Measurements from ENCODE around the gene RASSF7.

Gene RASSF7

GRCh38 chr11:574632-575312, 14.0 kb downstream of the RASSF7 start:
- peak overlapping the region; percentile 90 for H3K4me3 ChIP-seq (ENCODE audit: low read depth, low read length, poor library complexity, severe bottlenecking)

GRCh38 chr11:575313-575995, 14.7 kb downstream of the RASSF7 start:
- H3K9me2 ChIP-seq (ENCODE audit: low read depth, low read length) = no peaks in the 10 kb centered on the region
- H3K9me3 ChIP-seq (ENCODE audit: low read length) = no peaks in the 10 kb centered on the region
- H3K27me3 ChIP-seq (ENCODE audit: insufficient read depth, low read length) = no peaks in the 10 kb centered on the region
- peak overlapping the region; percentile 100 for H3K4me2 ChIP-seq (ENCODE audit: low read length)
- peak overlapping the region; percentile 84 for H3K9ac ChIP-seq (ENCODE audit: low read length)
- no peak overlapping the region for H3K27ac ChIP-seq (ENCODE audit: low read depth, low read length, poor library complexity, severe bottlenecking)
- TF ChIP-seq EZH2 (IDR thresholded peaks at IDR 0.05; ENCODE audit: borderline replicate concordance, low read length) (no peak), CTCF (IDR thresholded peaks at IDR 0.05; ENCODE audit: low read length) (no peak)
- peaks cover 47% of the 10 kb centered on the region for H3K4me1 ChIP-seq (ENCODE audit: insufficient read depth, low read length, severe bottlenecking)
- peak overlapping the region; percentile 16; the same call in 1 of the 2 replicates for H2AFZ ChIP-seq (ENCODE audit: low read length)
- peak overlapping the region; percentile 90 for H3K4me3 ChIP-seq (ENCODE audit: low read depth, low read length, poor library complexity, severe bottlenecking)
- no peaks in the 10 kb centered on the region; the same call in 1 of the 2 replicates for H3K36me3 ChIP-seq (ENCODE audit: insufficient read depth, low read length)
- H3F3A ChIP-seq (ENCODE audit: insufficient read depth, low read length) = no peaks in the 10 kb centered on the region
- no peaks in the 10 kb centered on the region for H4K20me1 ChIP-seq (ENCODE audit: insufficient read depth, low read length)
- peaks cover 38% of the 10 kb centered on the region for H3K79me2 ChIP-seq (ENCODE audit: insufficient read depth, low read length)

More at GRCh38 chr11:574632-575312, 14.0 kb downstream of the RASSF7 start:
- no peaks in the 10 kb centered on the region for H4K20me1 ChIP-seq (ENCODE audit: insufficient read depth, low read length)
- no peak overlapping the region for H2AFZ ChIP-seq (ENCODE audit: low read length)
- peak overlapping the region; percentile 100 for H3K4me2 ChIP-seq (ENCODE audit: low read length)
- H3F3A ChIP-seq (ENCODE audit: insufficient read depth, low read length) = no peaks in the 10 kb centered on the region
- H3K27me3 ChIP-seq (ENCODE audit: insufficient read depth, low read length) = no peaks in the 10 kb centered on the region
- no peaks in the 10 kb centered on the region for H3K9me3 ChIP-seq (ENCODE audit: low read length)
- H3K9ac ChIP-seq (ENCODE audit: low read length) = peak overlapping the region; percentile 84
- H3K27ac ChIP-seq (ENCODE audit: low read depth, low read length, poor library complexity, severe bottlenecking) = no peak overlapping the region
- no peaks in the 10 kb centered on the region for H3K9me2 ChIP-seq (ENCODE audit: low read depth, low read length)
- H3K36me3 ChIP-seq (ENCODE audit: insufficient read depth, low read length) = no peaks in the 10 kb centered on the region; the same call in 1 of the 2 replicates
- no peak for TF ChIP-seq EZH2 (IDR thresholded peaks at IDR 0.05; ENCODE audit: borderline replicate concordance, low read length)
- no peak for TF ChIP-seq CTCF (IDR thresholded peaks at IDR 0.05; ENCODE audit: low read length)
- peaks cover 43% of the 10 kb centered on the region for H3K4me1 ChIP-seq (ENCODE audit: insufficient read depth, low read length, severe bottlenecking)
- H3K79me2 ChIP-seq (ENCODE audit: insufficient read depth, low read length) = peaks cover 31% of the 10 kb centered on the region

GRCh38 chr11:575996-576768, 15.4 kb downstream of the RASSF7 start, which contains the start of gene PHRF1:
Gene PHRF1 (plus strand): TSS chr11:576470. CDS start chr11:581513, 5,043 bp downstream.
- H4K20me1 ChIP-seq (ENCODE audit: insufficient read depth, low read length) = no peaks in the 10 kb centered on the region
- TF ChIP-seq EZH2 (IDR thresholded peaks at IDR 0.05; ENCODE audit: borderline replicate concordance, low read length) (no peak), CTCF (IDR thresholded peaks at IDR 0.05; ENCODE audit: low read length) (no peak)
- H3K4me2 ChIP-seq (ENCODE audit: low read length) = peak within 1 kb of the TSS; percentile 100
- H3K9me2 ChIP-seq (ENCODE audit: low read depth, low read length) = no peaks in the 10 kb centered on the region
- peaks cover 2% of the 10 kb centered on the region; the same call in 1 of the 2 replicates for H3K36me3 ChIP-seq (ENCODE audit: insufficient read depth, low read length)
- peak within 1 kb of the TSS; percentile 16; the same call in 1 of the 2 replicates for H2AFZ ChIP-seq (ENCODE audit: low read length)
- H3K4me3 ChIP-seq (ENCODE audit: low read depth, low read length, poor library complexity, severe bottlenecking) = peak within 1 kb of the TSS; percentile 99
- no peaks in the 10 kb centered on the region for H3F3A ChIP-seq (ENCODE audit: insufficient read depth, low read length)
- H3K27me3 ChIP-seq (ENCODE audit: insufficient read depth, low read length) = no peaks in the 10 kb centered on the region
- H3K27ac ChIP-seq (ENCODE audit: low read depth, low read length, poor library complexity, severe bottlenecking) = peak within 1 kb of the TSS; percentile 86
- H3K4me1 ChIP-seq (ENCODE audit: insufficient read depth, low read length, severe bottlenecking) = peaks cover 47% of the 10 kb centered on the region
- H3K9me3 ChIP-seq (ENCODE audit: low read length) = no peaks in the 10 kb centered on the region
- H3K9ac ChIP-seq (ENCODE audit: low read length) = peak within 1 kb of the TSS; percentile 99
- peaks cover 44% of the 10 kb centered on the region for H3K79me2 ChIP-seq (ENCODE audit: insufficient read depth, low read length)
